Measurements from ENCODE around the gene C1orf115.

DNA sequence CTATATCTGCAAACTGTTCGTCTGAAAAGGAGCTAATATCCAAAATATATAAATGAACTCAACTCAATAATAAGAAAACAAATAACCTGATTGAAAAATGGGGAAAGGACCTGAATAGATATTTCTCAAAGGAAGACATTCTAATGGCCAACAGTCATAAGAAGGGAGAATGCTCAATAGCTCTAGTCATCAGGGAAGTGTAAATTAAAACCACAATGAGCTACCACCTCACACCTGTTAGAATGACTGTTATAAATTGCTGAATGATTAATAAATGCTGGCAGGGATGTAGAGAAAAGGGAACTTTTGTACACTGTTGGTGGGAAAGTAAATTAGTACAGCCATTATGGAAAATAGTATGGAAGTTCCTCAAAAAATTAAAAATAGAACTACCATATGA lies 21.2 kb upstream of the C1orf115 start:
- TF ChIP-seq, protein P1, sequence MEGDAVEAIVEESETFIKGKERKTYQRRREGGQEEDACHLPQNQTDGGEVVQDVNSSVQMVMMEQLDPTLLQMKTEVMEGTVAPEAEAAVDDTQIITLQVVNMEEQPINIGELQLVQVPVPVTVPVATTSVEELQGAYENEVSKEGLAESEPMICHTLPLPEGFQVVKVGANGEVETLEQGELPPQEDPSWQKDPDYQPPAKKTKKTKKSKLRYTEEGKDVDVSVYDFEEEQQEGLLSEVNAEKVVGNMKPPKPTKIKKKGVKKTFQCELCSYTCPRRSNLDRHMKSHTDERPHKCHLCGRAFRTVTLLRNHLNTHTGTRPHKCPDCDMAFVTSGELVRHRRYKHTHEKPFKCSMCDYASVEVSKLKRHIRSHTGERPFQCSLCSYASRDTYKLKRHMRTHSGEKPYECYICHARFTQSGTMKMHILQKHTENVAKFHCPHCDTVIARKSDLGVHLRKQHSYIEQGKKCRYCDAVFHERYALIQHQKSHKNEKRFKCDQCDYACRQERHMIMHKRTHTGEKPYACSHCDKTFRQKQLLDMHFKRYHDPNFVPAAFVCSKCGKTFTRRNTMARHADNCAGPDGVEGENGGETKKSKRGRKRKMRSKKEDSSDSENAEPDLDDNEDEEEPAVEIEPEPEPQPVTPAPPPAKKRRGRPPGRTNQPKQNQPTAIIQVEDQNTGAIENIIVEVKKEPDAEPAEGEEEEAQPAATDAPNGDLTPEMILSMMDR (conservative IDR thresholded peaks at IDR 0.05), result no peak
- TF ChIP-seq ZFX (IDR thresholded peaks at IDR 0.05), result no peak

Measured in C4-2B (cell line).